Activated B cell treated with CpG ODN at 0.5 μM for 24 hours (primary cell): ENCODE results near the gene PLCB1. TPM values are rescaled to one million over a fixed set of nuclear protein-coding genes. Genes with fewer than 3 reads are reported as not detected.

Experiments used
- ATAC-seq: fragments of 200-7000 bp; cut with Tn5 transposase; one replicate; pipeline ENCODE4 v1.10.0; 2021; ENCODE audit warnings: low read depth, mild to moderate bottlenecking, moderate library complexity
- CTCF ChIA-PET: fragments of 350-600 bp; sonication (Branson Sonifier 250); formaldehyde crosslinking; loops from one replicate; lab custom pipeline; 2021; ENCODE audit warnings: antibody characterized with exemption; lab: Charles Lee
- POLR2A ChIA-PET: fragments of 350-600 bp; sonication (Branson Sonifier 250); formaldehyde crosslinking; loops from one replicate; lab custom pipeline; 2021; ENCODE audit warnings: antibody characterized with exemption; lab: Charles Lee
- DNase-seq: peaks from one replicate; pipeline ENCODE4 v3.0.0; 2022
- H3K27ac Mint-ChIP-seq: one replicate; pipeline ENCODE4 v1.8.0; 2020; ENCODE audit warnings: mixed read lengths
- H3K27me3 Mint-ChIP-seq: one replicate; pipeline ENCODE4 v1.8.0; 2021; ENCODE audit warnings: mixed read lengths
- H3K36me3 Mint-ChIP-seq: one replicate; pipeline ENCODE4 v1.8.0; 2021; ENCODE audit warnings: low read depth, mixed read lengths
- H3K4me1 Mint-ChIP-seq: one replicate; pipeline ENCODE4 v1.8.0; 2021; ENCODE audit warnings: mixed read lengths
- H3K4me3 Mint-ChIP-seq: one replicate; pipeline ENCODE4 v1.8.0; 2020; ENCODE audit warnings: mild to moderate bottlenecking, mixed read lengths
- H3K9me3 Mint-ChIP-seq: one replicate; pipeline ENCODE4 v1.8.0; 2020; ENCODE audit warnings: mixed read lengths
- intact Hi-C: fragments of 100-400 bp; cut with micrococcal nuclease; formaldehyde crosslinking; loops from one replicate; pipeline ENCODE4 v1.15.1; 2024
- total RNA-seq: library from RNA; stranded (reverse); gene quantifications from 2 replicates; pipeline ENCODE4 v1.2.3, GENCODE V29; 2022
- TF ChIP-seq, protein P1 (sequence below): fragments of 200-600 bp; IDR thresholded peaks from one replicate; pipeline ENCODE4 v1.8.0; 2022; ENCODE audit warnings: antibody characterized with exemption, mild to moderate bottlenecking

The PLCB1 gene
- total RNA-seq, 1 donor from 2014 or later = 0.86 TPM

DNA sequence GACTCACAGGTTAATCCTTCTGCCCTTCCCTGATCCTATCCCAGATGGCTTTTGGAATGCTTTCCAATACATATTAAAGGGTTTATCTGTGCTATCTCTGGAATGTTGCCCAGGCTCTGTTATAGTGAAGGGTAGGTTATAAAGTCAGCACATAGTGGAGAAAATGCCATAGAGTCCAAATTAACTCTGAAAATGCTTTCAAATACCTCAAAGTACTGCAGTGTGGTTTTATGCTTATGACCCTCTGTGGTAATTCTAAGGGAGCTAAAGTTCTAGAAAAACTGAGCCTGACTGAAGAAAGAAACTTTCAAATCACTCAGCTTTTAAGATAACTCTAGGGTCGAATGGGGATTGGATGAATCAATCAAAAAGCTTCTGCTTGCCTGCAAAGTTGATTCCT is 159.8 kb downstream of the PLCB1 start:
- no peaks in the 10 kb centered on the region for H3K4me1 Mint-ChIP-seq
- ChIA-PET POLR2A (no interaction called here), CTCF (no interaction called here)
- TF ChIP-seq, protein P1, sequence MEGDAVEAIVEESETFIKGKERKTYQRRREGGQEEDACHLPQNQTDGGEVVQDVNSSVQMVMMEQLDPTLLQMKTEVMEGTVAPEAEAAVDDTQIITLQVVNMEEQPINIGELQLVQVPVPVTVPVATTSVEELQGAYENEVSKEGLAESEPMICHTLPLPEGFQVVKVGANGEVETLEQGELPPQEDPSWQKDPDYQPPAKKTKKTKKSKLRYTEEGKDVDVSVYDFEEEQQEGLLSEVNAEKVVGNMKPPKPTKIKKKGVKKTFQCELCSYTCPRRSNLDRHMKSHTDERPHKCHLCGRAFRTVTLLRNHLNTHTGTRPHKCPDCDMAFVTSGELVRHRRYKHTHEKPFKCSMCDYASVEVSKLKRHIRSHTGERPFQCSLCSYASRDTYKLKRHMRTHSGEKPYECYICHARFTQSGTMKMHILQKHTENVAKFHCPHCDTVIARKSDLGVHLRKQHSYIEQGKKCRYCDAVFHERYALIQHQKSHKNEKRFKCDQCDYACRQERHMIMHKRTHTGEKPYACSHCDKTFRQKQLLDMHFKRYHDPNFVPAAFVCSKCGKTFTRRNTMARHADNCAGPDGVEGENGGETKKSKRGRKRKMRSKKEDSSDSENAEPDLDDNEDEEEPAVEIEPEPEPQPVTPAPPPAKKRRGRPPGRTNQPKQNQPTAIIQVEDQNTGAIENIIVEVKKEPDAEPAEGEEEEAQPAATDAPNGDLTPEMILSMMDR = no peak
- no peak for DNase-seq
- no peak overlapping the region for H3K4me3 Mint-ChIP-seq
- intact Hi-C loops = no loop called here
- no peak overlapping the region for H3K27ac Mint-ChIP-seq
- no peaks in the 10 kb centered on the region for H3K36me3 Mint-ChIP-seq
- no peaks in the 10 kb centered on the region for H3K27me3 Mint-ChIP-seq
- no peaks in the 10 kb centered on the region for H3K9me3 Mint-ChIP-seq
- no peak for ATAC-seq

DNA sequence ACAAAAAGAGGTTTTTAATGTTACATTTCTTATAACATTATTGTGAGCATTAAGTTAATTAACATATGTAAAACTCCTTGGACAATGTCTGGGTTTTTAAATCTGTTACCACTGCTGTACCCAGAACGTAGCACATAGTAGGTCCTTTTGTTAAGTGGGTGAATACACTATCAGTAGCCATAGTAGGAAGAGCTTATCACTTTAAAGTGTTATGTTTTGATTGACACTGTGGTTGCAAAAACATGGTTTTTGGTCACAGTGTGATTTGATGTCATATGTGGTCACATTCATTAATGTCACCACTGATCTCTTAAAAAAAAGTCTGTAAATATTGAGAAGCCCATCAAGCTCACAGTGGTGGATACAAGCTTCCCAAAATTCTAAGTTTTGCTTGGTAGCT is 160.7 kb downstream of the PLCB1 start:
- no peaks in the 10 kb centered on the region for H3K9me3 Mint-ChIP-seq
- DNase-seq (no peak), ATAC-seq (no peak)
- no peak overlapping the region for H3K27ac Mint-ChIP-seq
- no peak overlapping the region for H3K4me3 Mint-ChIP-seq
- H3K4me1 Mint-ChIP-seq = no peaks in the 10 kb centered on the region
- ChIA-PET POLR2A (no interaction called here), CTCF (interaction anchor here (0.6 kb wide), 1 partner anchor 13 kb away, joined by 3 read pairs; no protein-coding TSS in a partner anchor)
- intact Hi-C loops = no loop called here
- no peaks in the 10 kb centered on the region for H3K36me3 Mint-ChIP-seq
- TF ChIP-seq, protein P1 = no peak
- H3K27me3 Mint-ChIP-seq = no peaks in the 10 kb centered on the region

DNA sequence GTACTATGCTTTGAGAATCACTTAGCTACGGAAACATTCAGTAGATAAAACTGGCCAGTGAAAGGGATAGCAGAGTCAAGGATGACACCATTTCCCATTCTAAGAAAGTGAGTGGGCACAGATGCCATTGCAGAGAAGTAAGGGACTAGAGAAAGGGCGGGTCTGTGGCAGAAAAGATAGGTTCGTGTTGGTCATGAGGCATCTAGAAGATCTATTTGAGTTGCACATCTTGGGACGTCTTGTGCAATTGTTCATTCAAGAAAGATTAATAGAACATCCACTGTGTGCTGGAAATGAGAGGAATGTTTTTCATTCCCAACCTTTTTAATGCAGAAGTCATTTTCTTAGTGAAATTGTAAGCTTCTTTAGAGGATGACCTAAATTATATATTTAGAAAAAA is 161.7 kb downstream of the PLCB1 start:
- POLR2A ChIA-PET = no interaction called here
- Mint-ChIP-seq H3K27ac (no peak overlapping the region), H3K27me3 (no peaks in the 10 kb centered on the region), H3K4me3 (no peak overlapping the region), H3K4me1 (no peaks in the 10 kb centered on the region), H3K9me3 (no peaks in the 10 kb centered on the region), H3K36me3 (no peaks in the 10 kb centered on the region)
- TF ChIP-seq, protein P1 = no peak
- CTCF ChIA-PET = no interaction called here
- DNase-seq (no peak), ATAC-seq (no peak)
- intact Hi-C loops = no loop called here

DNA sequence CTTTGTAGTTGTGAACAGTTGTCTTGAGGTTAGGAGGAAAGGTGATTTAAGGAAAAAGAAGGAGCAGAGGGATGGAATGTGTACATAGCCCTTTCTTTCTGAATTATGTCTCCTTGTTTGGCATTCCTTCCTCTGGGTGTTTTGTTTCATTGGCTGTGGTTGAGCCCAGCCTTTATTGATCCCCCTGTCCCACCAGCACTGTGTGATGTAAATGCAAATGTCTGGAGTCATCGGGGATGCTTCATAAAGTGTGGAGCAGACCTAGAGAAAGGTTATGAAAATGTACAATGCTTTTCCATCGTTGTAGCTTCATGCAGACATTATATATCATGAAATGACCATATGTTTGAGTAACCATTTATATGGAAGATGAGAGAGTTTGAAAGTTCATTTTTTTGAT is 164.5 kb downstream of the PLCB1 start:
- Mint-ChIP-seq H3K9me3 (no peaks in the 10 kb centered on the region), H3K27ac (no peak overlapping the region), H3K4me1 (no peaks in the 10 kb centered on the region), H3K4me3 (no peak overlapping the region), H3K27me3 (no peaks in the 10 kb centered on the region), H3K36me3 (no peaks in the 10 kb centered on the region)
- intact Hi-C loops = no loop called here
- ChIA-PET CTCF (no interaction called here), POLR2A (no interaction called here)
- ATAC-seq = no peak
- TF ChIP-seq, protein P1 = no peak
- DNase-seq = no peak

DNA sequence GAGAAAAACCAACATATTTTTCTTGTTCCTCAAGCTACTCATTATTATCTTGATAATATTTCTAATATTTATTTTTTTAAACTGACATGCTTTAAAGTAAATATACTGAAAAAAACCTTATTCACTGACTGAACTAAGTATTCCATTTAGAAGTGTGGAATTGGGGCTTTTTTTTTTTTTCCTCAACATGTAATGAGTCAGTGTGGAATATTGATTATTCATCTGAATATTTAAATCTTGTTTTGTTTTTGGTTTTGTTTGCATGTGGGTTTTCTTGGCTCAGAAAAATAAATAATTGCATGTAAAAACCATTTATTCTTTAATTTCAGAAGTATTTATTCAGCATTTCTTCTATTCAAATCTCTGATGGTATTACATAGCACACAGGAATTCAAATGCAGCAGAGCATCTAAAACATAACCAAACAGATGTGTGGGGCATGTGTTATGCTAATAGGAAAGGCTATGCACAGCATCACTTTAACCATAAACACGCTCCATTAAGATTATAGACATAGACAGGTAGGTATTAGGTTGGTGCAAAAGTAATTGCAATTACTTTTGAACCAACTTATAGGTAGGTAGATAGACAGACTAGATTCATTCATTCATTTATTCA is 166.5 kb downstream of the PLCB1 start:
- ChIA-PET POLR2A (no interaction called here), CTCF (no interaction called here)
- H3K9me3 Mint-ChIP-seq = no peaks in the 10 kb centered on the region
- ATAC-seq (no peak), DNase-seq (no peak)
- intact Hi-C loops = no loop called here
- no peak overlapping the region for H3K4me3 Mint-ChIP-seq
- no peak overlapping the region for H3K27ac Mint-ChIP-seq
- TF ChIP-seq, protein P1 = no peak
- H3K4me1 Mint-ChIP-seq = no peaks in the 10 kb centered on the region
- H3K36me3 Mint-ChIP-seq = no peaks in the 10 kb centered on the region
- no peaks in the 10 kb centered on the region for H3K27me3 Mint-ChIP-seq
